Stimulated activated CD4-positive, alpha-beta T cell treated with anti-CD3 and anti-CD28 coated beads, TNF-alpha, amount 100 ng/mL, for 4 hours (primary cell): ENCODE results near the gene HTT.
"Not testable (repeated sequence)": the region's sequence is repeated elsewhere in the genome, so short reads cannot be mapped to it uniquely, and the experiment has no call there.

Experiments used
- DNase-seq, 3 experiments: peaks; one replicate each; pipeline ENCODE4 v3.0.0-alpha.2; 2020; ENCODE audit warnings: low read depth in 3 of 3

The HTT gene

DNA sequence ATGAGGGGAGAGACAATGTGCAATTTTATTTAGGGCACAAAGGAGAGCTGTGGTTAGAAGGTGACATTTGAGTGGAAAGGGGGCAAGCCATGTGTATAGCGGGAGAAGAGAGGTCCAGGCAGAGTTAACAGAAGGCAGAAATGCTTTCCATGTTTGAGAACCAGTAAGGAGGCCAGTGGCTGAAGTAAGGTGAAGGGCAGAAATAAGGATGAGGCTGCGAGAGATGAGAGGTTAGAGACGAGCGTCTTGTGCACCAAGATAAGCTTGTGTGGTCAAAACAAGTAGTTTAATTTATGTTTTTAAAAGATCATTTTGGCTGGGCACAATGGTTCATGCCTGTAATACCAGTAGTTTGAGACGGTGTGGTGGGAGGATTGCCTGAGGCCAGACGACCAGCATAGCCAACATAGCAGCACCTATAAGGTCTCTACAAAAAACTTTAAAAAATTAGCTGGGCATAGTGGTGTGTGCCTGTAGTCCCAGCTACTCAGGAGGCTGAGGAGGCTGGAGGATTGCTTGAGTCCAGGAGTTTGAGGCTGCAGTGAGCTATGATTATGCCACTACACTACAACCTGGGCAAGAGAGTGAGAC is 8.5 kb downstream of the HTT start:
- no peak for DNase-seq

GRCh38 chr4:3083732-3084131 is 9.3 kb downstream of the HTT start:
- DNase-seq, result no peak

DNA sequence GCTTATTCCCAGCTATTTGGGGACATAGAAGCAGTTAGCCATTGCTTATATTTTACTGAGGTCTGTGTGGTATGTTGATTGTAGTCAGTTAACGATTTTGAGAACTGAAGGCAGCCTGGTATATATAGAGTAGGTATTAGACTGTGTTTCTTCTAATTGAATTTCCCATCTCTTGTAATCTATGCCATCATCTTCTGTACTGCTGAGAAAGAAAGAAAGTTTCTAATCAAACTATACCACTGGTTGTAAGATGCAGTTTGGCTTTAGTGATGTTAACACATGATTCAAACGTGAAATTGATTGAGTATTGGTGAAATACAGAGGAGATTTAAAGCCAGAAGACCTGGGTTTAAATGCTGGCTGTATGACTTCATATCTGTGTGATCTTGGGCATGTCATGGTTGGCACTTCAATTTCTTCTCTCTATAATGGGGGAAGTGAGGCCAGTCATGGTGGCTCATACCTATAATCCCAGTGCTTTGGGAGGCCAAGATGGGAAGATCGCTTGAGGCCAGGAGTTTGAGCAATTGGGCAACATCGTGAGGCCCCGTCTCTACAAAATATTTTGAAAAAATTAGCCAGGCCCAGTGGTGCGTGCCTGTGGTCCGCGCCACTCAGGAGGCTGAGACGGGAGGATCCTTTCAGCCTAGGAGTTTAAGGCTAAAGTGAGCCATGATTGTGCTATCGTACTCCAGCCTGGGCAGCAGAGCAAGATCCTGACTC is 11.6 kb downstream of the HTT start:
- no peak for DNase-seq

DNA sequence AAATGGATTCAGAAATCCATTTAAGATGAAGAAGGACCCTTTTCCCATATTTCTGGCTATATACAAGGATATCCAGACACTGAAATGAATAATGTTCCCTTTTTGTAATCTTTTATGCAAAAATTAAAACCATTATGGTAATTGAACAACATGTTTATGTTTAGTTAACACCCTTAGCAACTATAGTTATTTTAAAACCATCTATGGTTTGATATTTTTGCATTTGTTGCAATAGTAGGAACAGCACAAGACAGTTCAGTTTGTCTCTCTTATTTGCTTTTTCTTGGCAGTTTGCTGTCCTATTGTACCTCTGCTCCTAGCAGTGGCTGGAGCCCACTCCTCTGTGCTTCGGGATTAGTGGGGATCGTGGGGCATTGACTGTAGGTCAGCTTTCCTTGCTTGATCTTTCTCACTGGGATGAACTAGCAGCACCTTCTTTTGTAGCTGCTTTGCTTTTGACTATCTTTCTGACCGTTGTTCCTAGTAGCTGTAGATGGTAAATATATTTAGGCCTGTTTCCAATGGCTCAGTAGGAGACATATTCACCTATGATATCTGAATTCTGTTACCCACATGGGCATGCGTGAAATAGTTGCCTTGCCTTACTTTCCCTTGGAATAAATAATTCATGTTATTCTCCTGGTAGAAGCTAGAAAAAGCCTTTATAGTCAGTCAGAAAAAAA is 12.8 kb downstream of the HTT start:
- DNase-seq, result no peak

- DNase-seq, result no peak
Measured at GRCh38 chr4:3091464-3091863, 17.0 kb downstream of the HTT start.

GRCh38 chr4:3094701-3095100 is 20.2 kb downstream of the HTT start:
- not testable (repeated sequence) for DNase-seq

- no peak for DNase-seq
Measured at GRCh38 chr4:3096202-3096601, 21.7 kb downstream of the HTT start.

- no peak for DNase-seq
Measured at GRCh38 chr4:3098346-3098745, 23.9 kb downstream of the HTT start.

GRCh38 chr4:3106339-3107186 is 32.1 kb downstream of the HTT start:
- DNase-seq, result peak; percentile 80 to 86 (median 85)

- no peak for DNase-seq
Measured at GRCh38 chr4:3107271-3107670, 32.8 kb downstream of the HTT start.

DNA sequence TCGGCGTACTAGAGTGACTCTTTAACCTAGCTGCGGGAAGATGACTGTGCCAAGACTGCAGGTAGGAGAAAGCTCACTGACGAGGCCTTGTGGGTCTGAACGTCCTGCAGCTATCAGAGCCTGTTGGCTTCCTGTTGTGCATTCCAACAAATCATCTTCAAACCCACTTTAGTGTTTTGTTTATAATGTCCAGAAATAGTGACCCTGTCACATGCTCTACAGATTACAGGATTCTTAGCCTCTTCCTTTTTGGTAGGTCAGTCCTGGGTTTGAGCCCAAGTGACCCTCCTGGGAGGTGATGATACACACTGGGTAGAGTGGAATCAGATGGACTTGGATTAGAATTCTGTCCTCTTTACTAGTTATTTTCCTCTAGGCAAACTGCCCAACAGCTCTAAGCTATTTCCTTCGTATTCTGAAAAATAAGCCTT is 33.2 kb downstream of the HTT start:
- no peak for DNase-seq

- no peak for DNase-seq
Measured at GRCh38 chr4:3108211-3108610, 33.7 kb downstream of the HTT start.

DNA sequence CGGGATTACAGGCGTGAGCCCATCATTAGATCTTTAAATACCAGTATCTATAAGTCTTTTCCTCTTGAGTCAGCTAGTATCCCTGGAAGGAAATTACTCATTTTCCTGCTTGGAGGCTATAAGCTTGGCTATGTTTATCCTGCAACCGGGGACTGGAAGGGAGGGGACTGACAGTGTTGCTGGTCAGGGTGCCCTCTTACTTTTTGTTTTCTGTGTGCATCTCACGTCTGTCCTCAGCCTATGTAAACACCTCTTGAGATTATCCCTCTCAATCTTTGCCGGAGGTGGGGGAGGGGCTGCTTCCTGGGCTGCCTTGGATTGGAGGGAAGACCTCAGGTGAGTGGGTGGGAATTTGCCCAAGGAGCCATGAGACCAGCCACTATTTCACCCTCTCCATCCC is 37.0 kb downstream of the HTT start:
- no peak for DNase-seq

- no peak for DNase-seq
Measured at GRCh38 chr4:3112201-3112600, 37.7 kb downstream of the HTT start.

DNA sequence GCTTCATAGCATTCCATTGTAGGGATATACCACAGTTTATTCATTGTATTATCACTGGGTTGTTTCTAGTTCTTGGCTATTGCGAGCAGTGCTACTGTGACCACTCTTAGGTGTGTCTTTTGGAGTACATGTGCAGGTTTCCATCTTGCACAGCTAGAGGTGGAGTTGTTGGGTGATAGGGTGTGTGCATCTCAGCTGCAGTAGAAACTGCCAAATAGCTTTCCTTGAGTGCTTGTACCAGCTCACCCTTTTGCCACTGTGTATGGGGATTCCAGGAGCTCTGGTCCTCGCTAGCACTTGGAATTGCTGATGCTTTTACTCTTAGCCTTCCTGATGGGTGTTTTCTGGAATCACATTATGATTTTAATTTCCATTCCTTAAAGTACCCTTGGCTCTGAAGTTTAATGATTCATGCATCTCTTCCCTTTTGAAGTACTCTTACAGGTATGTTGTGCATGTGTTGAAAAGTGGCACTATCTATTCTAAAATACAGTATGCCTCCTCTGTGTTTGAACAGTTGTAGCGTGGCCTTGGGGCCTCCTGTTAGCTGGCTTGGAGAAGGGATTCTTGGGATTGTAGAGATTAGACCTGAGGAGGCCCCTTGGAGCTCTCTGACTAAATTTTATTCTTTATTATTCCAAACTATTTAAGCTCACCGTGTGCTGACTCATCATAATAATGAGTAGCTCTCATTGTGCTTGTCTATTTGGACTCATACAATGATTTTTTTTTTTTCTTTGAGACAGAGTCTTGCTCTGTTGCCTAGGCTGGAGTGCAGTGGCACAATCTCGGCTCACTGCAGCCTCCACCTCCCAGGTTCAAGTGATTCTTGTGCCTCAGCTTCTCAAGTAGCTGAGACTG is 38.4 kb downstream of the HTT start:
- DNase-seq, result no peak

- no peak for DNase-seq
Measured at GRCh38 chr4:3114377-3114776, 39.9 kb downstream of the HTT start.

DNA sequence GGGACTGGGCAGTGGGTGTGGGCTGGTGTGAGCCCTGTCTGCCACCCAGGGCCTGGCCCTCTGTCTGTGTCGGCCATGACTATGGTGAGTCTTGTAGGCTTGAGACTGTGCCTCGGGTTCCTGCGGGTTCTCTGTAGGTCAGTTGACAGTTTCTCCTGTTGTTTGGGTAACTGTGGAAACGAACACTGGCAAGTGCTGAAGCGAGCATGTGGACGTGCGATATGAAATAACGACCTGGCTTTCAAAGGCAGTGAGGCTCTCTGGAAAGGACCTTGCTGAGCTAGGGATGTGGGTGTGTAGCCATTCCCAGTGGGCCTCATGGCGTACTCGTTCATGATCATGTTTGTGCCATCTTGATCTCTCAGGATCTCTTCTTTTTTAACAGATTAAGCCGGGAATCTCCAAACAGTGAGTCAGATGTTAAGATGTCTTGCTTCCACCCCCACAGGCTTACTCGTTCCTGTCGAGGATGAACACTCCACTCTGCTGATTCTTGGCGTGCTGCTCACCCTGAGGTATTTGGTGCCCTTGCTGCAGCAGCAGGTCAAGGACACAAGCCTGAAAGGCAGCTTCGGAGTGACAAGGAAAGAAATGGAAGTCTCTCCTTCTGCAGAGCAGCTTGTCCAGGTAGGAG is 41.3 kb downstream of the HTT start:
- DNase-seq, result no peak

GRCh38 chr4:3116955-3117354 is 42.5 kb downstream of the HTT start:
- DNase-seq, result no peak

GRCh38 chr4:3118312-3118711 is 43.8 kb downstream of the HTT start:
- DNase-seq, result no peak

GRCh38 chr4:3119464-3119863 is 45.0 kb downstream of the HTT start:
- DNase-seq, result no peak

- DNase-seq, result no peak
Measured at GRCh38 chr4:3121110-3121509, 46.6 kb downstream of the HTT start.
